A673 (cell line): ENCODE data around the gene ZNF121. TPM values are rescaled to one million over a fixed set of nuclear protein-coding genes. Genes with fewer than 3 reads are reported as not detected.

ENCODE experiments used
- Bru-seq: library from RNA; stranded (reverse); fragments of 400-500 nt; gene quantifications from one replicate; lab custom pipeline; 2021; lab: Mats Ljungman, UMichigan
- BruChase-seq, 2 experiments: library from RNA; stranded (reverse); fragments of 400-500 nt; gene quantifications; one replicate each; lab custom pipeline; 2021; lab: Mats Ljungman, UMichigan
- BruUV-seq: library from RNA; stranded (reverse); fragments of 400-500 nt; replicated peaks from 2 replicates; lab custom pipeline; 2021; lab: Mats Ljungman, UMichigan
- CTCF ChIA-PET: fragments of 300-600 bp; sonication (Branson Sonifier 250); formaldehyde crosslinking; loops from one replicate; lab custom pipeline; 2022; ENCODE audit warnings: antibody characterized with exemption; lab: Charles Lee
- POLR2A ChIA-PET: fragments of 300-600 bp; sonication (Branson Sonifier 250); formaldehyde crosslinking; loops from one replicate; lab custom pipeline; 2022; ENCODE audit warnings: antibody characterized with exemption; ENCODE audit not compliant: low non-redundant PET; lab: Charles Lee
- DNase-seq: peaks from one replicate; pipeline ENCODE4 v3.0.0-alpha.2; 2015; ENCODE audit warnings: low spot score
- H3K27ac ChIP-seq: fragments of 200-600 bp; sonication (generic); 2 replicates; pipeline ENCODE4 v1.5.1; 2016; ENCODE audit warnings: mixed run types, low read depth, mild to moderate bottlenecking, mixed read lengths, antibody characterized with exemption, low read length; ENCODE audit not compliant: poor library complexity, severe bottlenecking
- H3K27me3 ChIP-seq: fragments of 200-600 bp; sonication (generic); replicated peaks from 2 replicates; pipeline ENCODE4 v1.6.1; 2017; ENCODE audit warnings: mixed run types, low read depth, mild to moderate bottlenecking, mixed read lengths, antibody characterized with exemption, low read length; ENCODE audit not compliant: insufficient read depth, poor library complexity
- H3K36me3 ChIP-seq: fragments of 200-600 bp; sonication (generic); 2 replicates; pipeline ENCODE4 v1.6.1; 2016; ENCODE audit warnings: mixed run types, mild to moderate bottlenecking, mixed read lengths, antibody characterized with exemption, low read length; ENCODE audit not compliant: insufficient read depth, poor library complexity, severe bottlenecking
- H3K4me1 ChIP-seq: fragments of 200-600 bp; sonication (generic); 2 replicates; pipeline ENCODE4 v1.6.1; 2017; ENCODE audit warnings: mixed run types, mild to moderate bottlenecking, mixed read lengths, antibody characterized with exemption, low read length; ENCODE audit not compliant: insufficient read depth, poor library complexity, severe bottlenecking
- H3K4me3 ChIP-seq: fragments of 200-600 bp; sonication (generic); 2 replicates; pipeline ENCODE4 v1.5.1; 2016; ENCODE audit warnings: low read depth, mixed run types, mild to moderate bottlenecking, mixed read lengths, low read length; ENCODE audit not compliant: poor library complexity, severe bottlenecking
- H3K9me3 ChIP-seq: fragments of 200-600 bp; sonication (generic); 2 replicates; pipeline ENCODE4 v1.6.1; 2016; ENCODE audit warnings: mixed run types, low read depth, mild to moderate bottlenecking, mixed read lengths, antibody characterized with exemption, low read length; ENCODE audit not compliant: poor library complexity, severe bottlenecking
- EZH2 ChIP-seq: fragments of 200-600 bp; sonication (generic); IDR thresholded peaks from 2 replicates; pipeline ENCODE4 v1.6.1; 2017; ENCODE audit warnings: borderline replicate concordance, low read depth, mild to moderate bottlenecking, mixed read lengths, antibody characterized with exemption, low read length; ENCODE audit not compliant: poor library complexity, severe bottlenecking
- intact Hi-C: fragments of 100-400 bp; cut with micrococcal nuclease; formaldehyde crosslinking; loops from one replicate; pipeline ENCODE4 v1.10.0; 2022; ENCODE audit not compliant: unreplicated experiment
- long read RNA-seq: library from polyadenylated mRNA; stranded (forward); transcript quantifications from one replicate; pipeline ENCODE4 v2.0.0, GENCODE V29; 2022
- total RNA-seq: library from RNA; stranded (reverse); gene quantifications from 2 replicates; pipeline ENCODE4 v1.2.3, GENCODE V29; 2021
- TF ChIP-seq, protein P1 (sequence below): fragments of 300-800, 200-600 bp; sonication (generic); conservative IDR thresholded peaks from 2 replicates; pipeline ENCODE4 v1.5.1; 2017; ENCODE audit warnings: low read depth, mild to moderate bottlenecking, antibody characterized with exemption, low read length, moderate library complexity, mixed read lengths

Gene ZNF121
- total RNA-seq (59.9 and 65.6 TPM in 2 replicates), Bru-seq, nascent RNA (percentile 96 among the genes with signal in this experiment), BruChase-seq, experiment 1, labeled RNA remaining after a 2-hour chase (percentile 99 among the genes with signal in this experiment), BruChase-seq, experiment 2, labeled RNA remaining after a 6-hour chase (percentile 98 among the genes with signal in this experiment)
- long read RNA-seq, partial matches to known transcripts: 0 of 6 reads
- long read RNA-seq, other reads (novel, unspliced or antisense): 6 of 6 reads

GRCh38 chr19:9584073-9584833 is at the start of gene ZNF121:
Gene ZNF121, minus strand, starts transcription at chr19:9584504. Its CDS starts 16,407 bp downstream, at chr19:9568097.
- POLR2A ChIA-PET: no interaction called here
- TF ChIP-seq, protein P1, sequence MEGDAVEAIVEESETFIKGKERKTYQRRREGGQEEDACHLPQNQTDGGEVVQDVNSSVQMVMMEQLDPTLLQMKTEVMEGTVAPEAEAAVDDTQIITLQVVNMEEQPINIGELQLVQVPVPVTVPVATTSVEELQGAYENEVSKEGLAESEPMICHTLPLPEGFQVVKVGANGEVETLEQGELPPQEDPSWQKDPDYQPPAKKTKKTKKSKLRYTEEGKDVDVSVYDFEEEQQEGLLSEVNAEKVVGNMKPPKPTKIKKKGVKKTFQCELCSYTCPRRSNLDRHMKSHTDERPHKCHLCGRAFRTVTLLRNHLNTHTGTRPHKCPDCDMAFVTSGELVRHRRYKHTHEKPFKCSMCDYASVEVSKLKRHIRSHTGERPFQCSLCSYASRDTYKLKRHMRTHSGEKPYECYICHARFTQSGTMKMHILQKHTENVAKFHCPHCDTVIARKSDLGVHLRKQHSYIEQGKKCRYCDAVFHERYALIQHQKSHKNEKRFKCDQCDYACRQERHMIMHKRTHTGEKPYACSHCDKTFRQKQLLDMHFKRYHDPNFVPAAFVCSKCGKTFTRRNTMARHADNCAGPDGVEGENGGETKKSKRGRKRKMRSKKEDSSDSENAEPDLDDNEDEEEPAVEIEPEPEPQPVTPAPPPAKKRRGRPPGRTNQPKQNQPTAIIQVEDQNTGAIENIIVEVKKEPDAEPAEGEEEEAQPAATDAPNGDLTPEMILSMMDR: no peak
- no peak for TF ChIP-seq EZH2
- BruUV-seq: TSS peak; percentile 83
- intact Hi-C loops: loop anchor here (1.0 kb wide), 1 partner anchor 212 kb away; no protein-coding TSS in a partner anchor
- H3K9me3 ChIP-seq: peaks cover 38% of the 10 kb centered on the region
- DNase-seq: peak; percentile 89
- CTCF ChIA-PET: interaction anchor here (0.6 kb wide), 1 partner anchor 212 kb away, joined by 4 read pairs; no protein-coding TSS in a partner anchor
- no peaks in the 10 kb centered on the region for H3K27me3 ChIP-seq
- peak within 1 kb of the TSS; percentile 72 for H3K4me3 ChIP-seq
- H3K4me1 ChIP-seq: no peaks in the 10 kb centered on the region
- peak within 1 kb of the TSS; percentile 87 for H3K27ac ChIP-seq
- peaks cover 36% of the 10 kb centered on the region for H3K36me3 ChIP-seq

DNA sequence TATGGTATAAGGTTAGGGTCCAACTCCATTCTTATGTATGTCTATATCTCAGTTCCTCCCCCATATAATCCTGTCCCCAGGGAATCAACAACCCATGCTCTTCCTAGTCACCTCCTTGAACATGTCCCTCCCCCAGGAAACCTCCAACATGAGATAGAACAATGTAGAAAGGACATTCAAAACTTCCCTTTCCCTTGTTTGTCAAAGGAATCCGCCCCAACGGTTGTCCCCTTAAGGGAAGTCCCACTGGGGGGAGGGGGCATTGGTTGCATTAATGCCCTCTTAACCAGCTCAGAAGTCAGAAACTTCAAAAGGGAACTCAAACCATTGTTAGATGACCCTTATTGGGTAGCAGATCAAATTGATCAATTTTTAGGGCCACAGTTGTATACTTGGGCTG is 43.6 kb upstream of the ZNF121 start:
- Histone ChIP-seq H3K9me3 (no peaks in the 10 kb centered on the region), H3K36me3 (no peaks in the 10 kb centered on the region), H3K4me1 (no peaks in the 10 kb centered on the region), H3K27me3 (no peaks in the 10 kb centered on the region), H3K4me3 (no peak overlapping the region), H3K27ac (no peak overlapping the region)
- no peak for DNase-seq
- no peak for TF ChIP-seq EZH2
- TF ChIP-seq, protein P1: no peak
- no TSS peak for BruUV-seq
- ChIA-PET POLR2A (interaction anchor here (0.7 kb wide), 1 partner anchor 11 kb away, joined by 3 read pairs; no protein-coding TSS in a partner anchor), CTCF (no interaction called here)
- intact Hi-C loops: no loop called here

- CTCF ChIA-PET: no interaction called here
- no peak overlapping the region for H3K4me3 ChIP-seq
- H3K27ac ChIP-seq: no peak overlapping the region
Measured at GRCh38 chr19:9622531-9622930, 38.2 kb upstream of the ZNF121 start.

More at GRCh38 chr19:9622531-9622930, 38.2 kb upstream of the ZNF121 start:
- H3K36me3 ChIP-seq: peaks cover 18% of the 10 kb centered on the region
- intact Hi-C loops: no loop called here
- no peak for TF ChIP-seq EZH2
- TF ChIP-seq, protein P1: no peak
- no peaks in the 10 kb centered on the region for H3K9me3 ChIP-seq
- no peaks in the 10 kb centered on the region for H3K27me3 ChIP-seq
- no TSS peak for BruUV-seq
- POLR2A ChIA-PET: no interaction called here
- H3K4me1 ChIP-seq: peaks cover 6% of the 10 kb centered on the region
- no peak for DNase-seq
